ENCODE data around the gene CST4.
A peak's percentile ranks its signal among the peaks of the same experiment; 100 is the strongest.

The CST4 gene

DNA sequence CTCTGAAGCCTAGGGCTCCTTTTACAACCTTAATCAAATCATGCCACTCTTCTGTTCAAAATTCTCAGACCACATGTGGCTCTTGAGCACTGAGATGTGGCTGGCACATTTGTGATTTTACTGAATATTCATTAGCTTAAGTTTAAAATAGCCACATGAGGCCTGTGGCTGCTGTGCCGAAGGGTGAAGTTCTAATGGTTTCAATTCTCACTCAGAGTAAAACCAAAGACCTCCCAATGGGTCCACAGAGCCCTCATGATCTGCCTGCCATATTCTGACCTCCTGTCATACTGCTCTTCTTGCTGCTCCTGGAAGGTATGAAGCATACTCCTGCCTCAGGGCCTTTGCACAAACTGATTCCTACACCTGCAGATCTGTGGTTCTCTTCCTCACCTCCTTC, 43.3 kb downstream of the CST4 start:
- POLR2A ChIA-PET, result no interaction called here
- Histone ChIP-seq H3K9me3 (ENCODE audit: control insufficient read depth, insufficient read depth, low read depth, low read length) (no peaks in the 10 kb centered on the region), H3K27ac (ENCODE audit: extremely low read depth, low read depth, low read length) (no peak overlapping the region), H3K4me1 (ENCODE audit: control insufficient read depth, insufficient read depth, low read length) (no peaks in the 10 kb centered on the region), H3K4me3 (ENCODE audit: low read depth, low read length) (no peak overlapping the region), H3K36me3 (ENCODE audit: control insufficient read depth in 2 of 2, insufficient read depth in 1 of 2, low read length in 2 of 2) (no peaks in the 10 kb centered on the region)
- CTCF ChIA-PET, result no interaction called here
- TF ChIP-seq ZNF623 (tag by site-specific recombination; IDR thresholded peaks at IDR 0.05) (peak; percentile 86), ZNF24 (tag by site-specific recombination; IDR thresholded peaks at IDR 0.05) (no peak)

DNA sequence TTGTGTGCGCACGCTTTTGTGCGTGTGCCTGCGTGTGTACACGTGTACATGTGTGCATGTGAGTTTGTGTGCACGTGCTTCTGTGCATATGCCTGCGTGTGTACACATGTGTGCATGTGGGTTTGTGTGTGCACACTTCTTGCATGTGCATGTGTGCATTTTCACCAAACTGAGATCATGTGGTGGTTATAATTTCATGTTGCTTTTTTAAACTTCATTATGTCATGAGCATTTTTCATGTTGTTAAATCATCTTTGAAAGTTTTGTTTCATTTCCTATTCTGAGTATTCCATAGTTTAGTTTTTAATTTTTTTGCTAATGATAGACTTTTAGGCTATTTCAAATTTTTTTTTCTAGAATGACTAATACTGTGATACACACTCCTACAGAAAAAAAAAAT, 44.7 kb downstream of the CST4 start:
- no peaks in the 10 kb centered on the region for H3K36me3 ChIP-seq (ENCODE audit: control insufficient read depth in 2 of 2, insufficient read depth in 1 of 2, low read length in 2 of 2)
- H3K27ac ChIP-seq (ENCODE audit: extremely low read depth, low read depth, low read length), result no peak overlapping the region
- H3K4me3 ChIP-seq (ENCODE audit: low read depth, low read length), result no peak overlapping the region
- ChIA-PET CTCF (interaction anchor here (0.7 kb wide), 1 partner anchor 844 kb away, joined by 3 read pairs; no protein-coding TSS in a partner anchor), POLR2A (no interaction called here)
- TF ChIP-seq, protein P1, sequence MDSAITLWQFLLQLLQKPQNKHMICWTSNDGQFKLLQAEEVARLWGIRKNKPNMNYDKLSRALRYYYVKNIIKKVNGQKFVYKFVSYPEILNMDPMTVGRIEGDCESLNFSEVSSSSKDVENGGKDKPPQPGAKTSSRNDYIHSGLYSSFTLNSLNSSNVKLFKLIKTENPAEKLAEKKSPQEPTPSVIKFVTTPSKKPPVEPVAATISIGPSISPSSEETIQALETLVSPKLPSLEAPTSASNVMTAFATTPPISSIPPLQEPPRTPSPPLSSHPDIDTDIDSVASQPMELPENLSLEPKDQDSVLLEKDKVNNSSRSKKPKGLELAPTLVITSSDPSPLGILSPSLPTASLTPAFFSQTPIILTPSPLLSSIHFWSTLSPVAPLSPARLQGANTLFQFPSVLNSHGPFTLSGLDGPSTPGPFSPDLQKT (IDR thresholded peaks at IDR 0.05; ENCODE audit: borderline replicate concordance, low read depth, low read length), result no peak
- TF ChIP-seq ZNF571 (tag by site-specific recombination; IDR thresholded peaks at IDR 0.05) (no peak), ZSCAN23 (tag by site-specific recombination; IDR thresholded peaks at IDR 0.05) (no peak), ZIC2 (tag by site-specific recombination; IDR thresholded peaks at IDR 0.05) (no peak), ZFHX2 (tag by site-specific recombination; conservative IDR thresholded peaks at IDR 0.05) (no peak), ZFP69B (tag by site-specific recombination; IDR thresholded peaks at IDR 0.05) (no peak), SP3 (tag by site-specific recombination; IDR thresholded peaks at IDR 0.05) (no peak), ZBTB7A (tag by site-specific recombination; IDR thresholded peaks at IDR 0.05; ENCODE audit: low read depth) (no peak), KLF1 (tag by site-specific recombination; IDR thresholded peaks at IDR 0.05) (no peak), ZNF175 (tag by site-specific recombination; IDR thresholded peaks at IDR 0.05) (no peak)
- TF ChIP-seq, protein P2, sequence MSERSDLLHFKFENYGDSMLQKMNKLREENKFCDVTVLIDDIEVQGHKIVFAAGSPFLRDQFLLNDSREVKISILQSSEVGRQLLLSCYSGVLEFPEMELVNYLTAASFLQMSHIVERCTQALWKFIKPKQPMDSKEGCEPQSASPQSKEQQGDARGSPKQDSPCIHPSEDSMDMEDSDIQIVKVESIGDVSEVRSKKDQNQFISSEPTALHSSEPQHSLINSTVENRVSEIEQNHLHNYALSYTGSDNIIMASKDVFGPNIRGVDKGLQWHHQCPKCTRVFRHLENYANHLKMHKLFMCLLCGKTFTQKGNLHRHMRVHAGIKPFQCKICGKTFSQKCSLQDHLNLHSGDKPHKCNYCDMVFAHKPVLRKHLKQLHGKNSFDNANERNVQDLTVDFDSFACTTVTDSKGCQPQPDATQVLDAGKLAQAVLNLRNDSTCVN (tag by site-specific recombination; optimal IDR thresholded peaks at IDR 0.05), result no peak
- TF ChIP-seq, protein P3, sequence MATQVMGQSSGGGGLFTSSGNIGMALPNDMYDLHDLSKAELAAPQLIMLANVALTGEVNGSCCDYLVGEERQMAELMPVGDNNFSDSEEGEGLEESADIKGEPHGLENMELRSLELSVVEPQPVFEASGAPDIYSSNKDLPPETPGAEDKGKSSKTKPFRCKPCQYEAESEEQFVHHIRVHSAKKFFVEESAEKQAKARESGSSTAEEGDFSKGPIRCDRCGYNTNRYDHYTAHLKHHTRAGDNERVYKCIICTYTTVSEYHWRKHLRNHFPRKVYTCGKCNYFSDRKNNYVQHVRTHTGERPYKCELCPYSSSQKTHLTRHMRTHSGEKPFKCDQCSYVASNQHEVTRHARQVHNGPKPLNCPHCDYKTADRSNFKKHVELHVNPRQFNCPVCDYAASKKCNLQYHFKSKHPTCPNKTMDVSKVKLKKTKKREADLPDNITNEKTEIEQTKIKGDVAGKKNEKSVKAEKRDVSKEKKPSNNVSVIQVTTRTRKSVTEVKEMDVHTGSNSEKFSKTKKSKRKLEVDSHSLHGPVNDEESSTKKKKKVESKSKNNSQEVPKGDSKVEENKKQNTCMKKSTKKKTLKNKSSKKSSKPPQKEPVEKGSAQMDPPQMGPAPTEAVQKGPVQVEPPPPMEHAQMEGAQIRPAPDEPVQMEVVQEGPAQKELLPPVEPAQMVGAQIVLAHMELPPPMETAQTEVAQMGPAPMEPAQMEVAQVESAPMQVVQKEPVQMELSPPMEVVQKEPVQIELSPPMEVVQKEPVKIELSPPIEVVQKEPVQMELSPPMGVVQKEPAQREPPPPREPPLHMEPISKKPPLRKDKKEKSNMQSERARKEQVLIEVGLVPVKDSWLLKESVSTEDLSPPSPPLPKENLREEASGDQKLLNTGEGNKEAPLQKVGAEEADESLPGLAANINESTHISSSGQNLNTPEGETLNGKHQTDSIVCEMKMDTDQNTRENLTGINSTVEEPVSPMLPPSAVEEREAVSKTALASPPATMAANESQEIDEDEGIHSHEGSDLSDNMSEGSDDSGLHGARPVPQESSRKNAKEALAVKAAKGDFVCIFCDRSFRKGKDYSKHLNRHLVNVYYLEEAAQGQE (tag by site-specific recombination; IDR thresholded peaks at IDR 0.05), result no peak
- TF ChIP-seq, protein P4, sequence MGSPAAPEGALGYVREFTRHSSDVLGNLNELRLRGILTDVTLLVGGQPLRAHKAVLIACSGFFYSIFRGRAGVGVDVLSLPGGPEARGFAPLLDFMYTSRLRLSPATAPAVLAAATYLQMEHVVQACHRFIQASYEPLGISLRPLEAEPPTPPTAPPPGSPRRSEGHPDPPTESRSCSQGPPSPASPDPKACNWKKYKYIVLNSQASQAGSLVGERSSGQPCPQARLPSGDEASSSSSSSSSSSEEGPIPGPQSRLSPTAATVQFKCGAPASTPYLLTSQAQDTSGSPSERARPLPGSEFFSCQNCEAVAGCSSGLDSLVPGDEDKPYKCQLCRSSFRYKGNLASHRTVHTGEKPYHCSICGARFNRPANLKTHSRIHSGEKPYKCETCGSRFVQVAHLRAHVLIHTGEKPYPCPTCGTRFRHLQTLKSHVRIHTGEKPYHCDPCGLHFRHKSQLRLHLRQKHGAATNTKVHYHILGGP (tag by site-specific recombination; IDR thresholded peaks at IDR 0.05), result no peak
- no peaks in the 10 kb centered on the region for H3K4me1 ChIP-seq (ENCODE audit: control insufficient read depth, insufficient read depth, low read length)
- no peaks in the 10 kb centered on the region for H3K9me3 ChIP-seq (ENCODE audit: control insufficient read depth, insufficient read depth, low read depth, low read length)

DNA sequence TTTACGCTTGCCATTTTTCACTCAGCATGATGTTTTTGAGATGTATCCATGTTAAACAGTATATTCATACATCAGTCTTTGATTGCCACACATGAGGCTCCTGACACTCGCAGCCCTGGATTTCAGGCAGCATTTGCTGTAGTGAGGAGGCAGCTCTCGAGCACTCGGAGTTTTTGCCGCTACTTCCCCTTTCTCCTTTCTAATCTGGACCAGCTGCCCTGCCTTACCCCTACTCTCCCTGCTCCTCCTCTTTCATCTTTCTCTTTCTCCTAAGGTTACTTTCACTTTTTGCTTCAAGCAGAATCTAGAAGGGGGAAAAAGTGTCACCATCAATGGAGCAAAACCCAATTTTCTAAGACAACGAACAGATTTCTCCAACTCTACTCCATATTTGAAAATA, 45.2 kb downstream of the CST4 start:
- Histone ChIP-seq H3K27ac (ENCODE audit: extremely low read depth, low read depth, low read length) (no peak overlapping the region), H3K4me3 (ENCODE audit: low read depth, low read length) (no peak overlapping the region), H3K36me3 (ENCODE audit: control insufficient read depth in 2 of 2, insufficient read depth in 1 of 2, low read length in 2 of 2) (no peaks in the 10 kb centered on the region), H3K9me3 (ENCODE audit: control insufficient read depth, insufficient read depth, low read depth, low read length) (no peaks in the 10 kb centered on the region), H3K4me1 (ENCODE audit: control insufficient read depth, insufficient read depth, low read length) (no peaks in the 10 kb centered on the region)
- POLR2A ChIA-PET, result no interaction called here
- TF ChIP-seq PRDM1 (tag by site-specific recombination; IDR thresholded peaks at IDR 0.05) (peak; percentile 72), OSR2 (tag by site-specific recombination; IDR thresholded peaks at IDR 0.05) (no peak)
- CTCF ChIA-PET, result no interaction called here

Data from HEK293 (cell line).